K562 (cell line): Measurements from ENCODE around the gene PHF20. TPM values are rescaled to one million over a fixed set of nuclear protein-coding genes. Genes with fewer than 3 reads are reported as not detected.

Experiments
- ATAC-seq: fragments of 200-7000 bp; cut with Tn5 transposase; 3 replicates; pipeline ENCODE4 v1.9.1; 2020; ENCODE audit warnings: moderate library complexity
- BruUV-seq: library from RNA; stranded (reverse); fragments of 400-500 nt; replicated peaks from 2 replicates; lab custom pipeline; 2021; lab: Mats Ljungman, UMichigan
- CTCF ChIA-PET: fragments of 300-600 bp; formaldehyde crosslinking; extraction: SDS; loops from one replicate; lab custom pipeline; 2021; ENCODE audit warnings: low intra/inter-chr PET ratio; lab: Yijun Ruan, JAX
- POLR2A ChIA-PET: fragments of 300-600, 350-650 bp; sonication (Branson Sonifier 250); formaldehyde crosslinking; extraction: SDS; loops from one replicate; lab custom pipeline; 2021; ENCODE audit warnings: antibody characterized with exemption, inconsistent platforms; lab: Yijun Ruan, JAX
- DNase-seq, 4 experiments: peaks; one replicate each; pipeline versions ENCODE4 v3.0.0 to v3.0.0-alpha.2; 2011 to 2018; ENCODE audit warnings: low spot score in 3 of 4, mixed read lengths in 3 of 4; ENCODE audit errors: extremely low read depth in 1 of 4
- FAIRE-seq: peaks from 2 replicates; lab custom pipeline; 2011; peaks lifted over from hg19 to GRCh38; lab: Jason Lieb, UNC
- H2AFZ ChIP-seq: 2 replicates; pipeline ENCODE4 v1.6.0; 2011; ENCODE audit warnings: low read depth, low read length, control low read depth, inconsistent platforms
- H3K27ac ChIP-seq: fragments of 200-600 bp; 3 replicates; pipeline ENCODE4 v1.8.0; 2011; ENCODE audit warnings: low read depth, mild to moderate bottlenecking, control low read depth, inconsistent platforms, low read length, moderate library complexity, mixed read lengths; ENCODE audit errors: extremely low read depth
- H3K27me3 ChIP-seq, 2 experiments: fragments of 300-600 bp in 1 of 2; 2 replicates in 1 of 2; 3 replicates in 1 of 2; pipeline versions ENCODE4 v1.6.0 to v1.8.0; 2011; ENCODE audit warnings: inconsistent platforms in 2 of 2, low read length in 2 of 2, mild to moderate bottlenecking in 1 of 2, mixed read lengths in 1 of 2, moderate library complexity in 1 of 2; ENCODE audit not compliant: control insufficient read depth in 2 of 2, insufficient read depth in 2 of 2
- H3K36me3 ChIP-seq: fragments of 300-600 bp; 3 replicates; pipeline ENCODE4 v1.8.0; 2011; ENCODE audit warnings: mild to moderate bottlenecking, low read length, inconsistent platforms; ENCODE audit not compliant: control insufficient read depth, insufficient read depth
- H3K4me1 ChIP-seq, 2 experiments: fragments of 200-600 bp in 1 of 2; replicated peaks in 1 of 2; 2 replicates in 1 of 2; 3 replicates in 1 of 2; pipeline versions ENCODE4 v1.5.1 to v1.8.0; 2011; ENCODE audit warnings: inconsistent platforms in 2 of 2, low read length in 2 of 2, mild to moderate bottlenecking in 1 of 2, mixed read lengths in 1 of 2, moderate library complexity in 1 of 2; ENCODE audit not compliant: control insufficient read depth in 2 of 2, insufficient read depth in 2 of 2
- H3K4me2 ChIP-seq: 2 replicates; pipeline ENCODE4 v1.6.1; 2011; ENCODE audit warnings: low read length, control low read depth, inconsistent platforms, mixed read lengths; ENCODE audit not compliant: insufficient read depth
- H3K4me3 ChIP-seq: fragments of 200-600 bp; sonication (generic), shearing (Covaris generic); 2 replicates; pipeline ENCODE4 v1.5.1; 2016; ENCODE audit warnings: control low read depth, inconsistent platforms
- H3K79me2 ChIP-seq: fragments of 200-600 bp; 3 replicates; pipeline ENCODE4 v1.8.0; 2011; ENCODE audit warnings: low read length, inconsistent platforms; ENCODE audit not compliant: control insufficient read depth, insufficient read depth
- H3K9ac ChIP-seq, 2 experiments: 2 replicates each; pipeline versions ENCODE4 v1.6.0 to v1.6.1; 2011; ENCODE audit warnings: low read depth in 2 of 2, low read length in 2 of 2, control low read depth in 1 of 2, inconsistent platforms in 1 of 2, mild to moderate bottlenecking in 1 of 2, mixed read lengths in 1 of 2; ENCODE audit not compliant: insufficient read depth in 1 of 2
- H3K9me1 ChIP-seq: one replicate; pipeline ENCODE4 v1.6.0; 2011; ENCODE audit warnings: inconsistent platforms, mild to moderate bottlenecking, low read length, moderate library complexity; ENCODE audit not compliant: control insufficient read depth, insufficient read depth
- H3K9me3 ChIP-seq: replicated peaks from 2 replicates; pipeline ENCODE4 v1.5.1; 2011; ENCODE audit warnings: low read depth, low read length, inconsistent platforms; ENCODE audit not compliant: control insufficient read depth, insufficient read depth
- H4K20me1 ChIP-seq: replicated peaks from 2 replicates; pipeline ENCODE4 v1.6.1; 2011; ENCODE audit warnings: low read length, inconsistent platforms, mixed read lengths; ENCODE audit not compliant: control insufficient read depth, insufficient read depth
- ATF1 ChIP-seq, 2 experiments: fragments of 450-650 bp in 1 of 2; IDR thresholded peaks; 2 replicates each; pipeline ENCODE4 v1.6.1; 2016; ENCODE audit warnings: missing compliant biosample characterization in 1 of 2, missing genetic modification characterization in 1 of 2
- BCL6 ChIP-seq: fragments of 250-450 bp; sonication (Bioruptor Pico); IDR thresholded peaks from 2 replicates; pipeline ENCODE4 v1.4.0; 2020
- BCOR ChIP-seq: fragments of 450-650 bp; IDR thresholded peaks from 2 replicates; pipeline ENCODE4 v1.6.1; 2016
- CAMTA2 ChIP-seq: fragments of 250-450 bp; sonication (Bioruptor Pico); conservative IDR thresholded peaks from 2 replicates; pipeline ENCODE4 v1.5.1; 2022
- EGR1 ChIP-seq: fragments of 450-650 bp; conservative IDR thresholded peaks from 2 replicates; pipeline ENCODE4 v1.6.1; 2017; ENCODE audit warnings: mild to moderate bottlenecking
- JUN ChIP-seq, 2 experiments: sonication (generic) in 1 of 2; formaldehyde crosslinking in 1 of 2; IDR thresholded peaks; 2 replicates each; pipeline versions ENCODE4 v1.6.1 to v1.8.0; 2012 to 2022; ENCODE audit warnings: borderline replicate concordance in 2 of 2, mild to moderate bottlenecking in 2 of 2, improper control_type of control experiment in 1 of 2, low read depth in 1 of 2, low read length in 1 of 2, missing genetic modification reagents in 1 of 2
- KAT8 ChIP-seq: fragments of 450-650 bp; IDR thresholded peaks from 2 replicates; pipeline ENCODE4 v1.6.1; 2016; ENCODE audit warnings: low read depth, mild to moderate bottlenecking
- MAFG ChIP-seq: fragments of 450-650 bp; conservative IDR thresholded peaks from 2 replicates; pipeline ENCODE4 v1.6.1; 2016; ENCODE audit warnings: missing genetic modification characterization, missing compliant biosample characterization
- MCM3 ChIP-seq: fragments of 450-650 bp; IDR thresholded peaks from 2 replicates; pipeline ENCODE4 v1.6.1; 2016
- RBM25 ChIP-seq: fragments of 200-400 bp; formaldehyde crosslinking; IDR thresholded peaks from 2 replicates; pipeline ENCODE4 v1.6.1; 2018; ENCODE audit warnings: low read length, low read depth, moderate library complexity; ENCODE audit not compliant: severe bottlenecking
- SIX5 ChIP-seq, 2 experiments: IDR thresholded peaks; 2 replicates each; pipeline ENCODE4 v1.6.1; 2011; ENCODE audit warnings: low read length in 2 of 2, borderline replicate concordance in 1 of 2, low read depth in 1 of 2, mild to moderate bottlenecking in 1 of 2, moderate library complexity in 1 of 2; ENCODE audit not compliant: insufficient read depth in 1 of 2
- TAF15 ChIP-seq: fragments of 200-400 bp; formaldehyde crosslinking; IDR thresholded peaks from 2 replicates; pipeline ENCODE4 v1.6.1; 2017; ENCODE audit warnings: mild to moderate bottlenecking, low read depth, low read length, moderate library complexity
- ZKSCAN1 ChIP-seq: fragments of 150-350 bp; IDR thresholded peaks from 2 replicates; pipeline ENCODE4 v1.6.1; 2016; ENCODE audit warnings: low read depth, low read length
- ZNF57 ChIP-seq: fragments of 450-650 bp; formaldehyde crosslinking; IDR thresholded peaks from 2 replicates; pipeline ENCODE4 v1.4.0; 2020; ENCODE audit warnings: mild to moderate bottlenecking, moderate library complexity
- WGBS: fragments of 100-300 bp; shearing (Covaris generic); methylation state at CpG from one replicate; pipeline ENCODE4 v1.1.6; 2016; ENCODE audit warnings: low coverage, mixed read lengths; ENCODE audit not compliant: insufficient coverage; ENCODE audit errors: missing lambda C conversion rate; 5-methylcytosine and 5-hydroxymethylcytosine counted together
- in situ Hi-C: fragments of 300-500 bp; cut with MboI; formaldehyde crosslinking; loops from 4 replicates; pipeline ENCODE4 v1.15.0; 2018; ENCODE audit warnings: inconsistent platforms, mixed read lengths
- intact Hi-C: fragments of 100-400 bp; cut with micrococcal nuclease; formaldehyde crosslinking; loops from 2 replicates; pipeline ENCODE4 v1.14.2; 2022
- polyA plus RNA-seq, 8 experiments: library from polyadenylated mRNA; depleted of rRNA in 4 of 8; stranded (reverse) in 5 of 8; unstranded in 3 of 8; fragments of >200 nt; fragmentation: Nextera tagmentation in 2 of 8; fragmentation: Illumina TruSeq in 1 of 8; extraction: Ambion mirVana in 2 of 8; extraction: Trizol in 1 of 8; gene quantifications; 2 replicates each; pipeline versions ENCODE4 v1.2.1 to v1.2.3, GENCODE V29; 2011 to 2014; ENCODE audit warnings: inconsistent platforms in 1 of 8, missing spikeins in 1 of 8
- total RNA-seq, 7 experiments: library from RNA; depleted of rRNA in 6 of 7; stranded (reverse); fragments of >200 nt in 6 of 7; fragmentation: Illumina TruSeq in 2 of 7; extraction: Trizol in 2 of 7; gene quantifications; 2 replicates each; pipeline versions ENCODE4 v1.2.1 to v1.2.3, GENCODE V29; 2011 to 2021; ENCODE audit warnings: low replicate concordance in 1 of 7
- TF ChIP-seq, protein P1 (sequence below): fragments of 150-350 bp; IDR thresholded peaks from 2 replicates; pipeline ENCODE4 v1.6.1; 2014; ENCODE audit warnings: low read depth, mild to moderate bottlenecking, low read length, borderline replicate concordance
- TF ChIP-seq, protein P2 (sequence below): fragments of 450-650 bp; IDR thresholded peaks from 2 replicates; pipeline ENCODE4 v1.7.1; 2018; ENCODE audit warnings: mild to moderate bottlenecking, low read depth; ENCODE audit not compliant: partially characterized antibody

Gene PHF20
- total and polyA plus RNA-seq, 9 of the 15 experiments (the other 6 are each of a cell fraction or from before 2014, with no cell fraction given): 49.9 to 196 (median 70.7) TPM

DNA sequence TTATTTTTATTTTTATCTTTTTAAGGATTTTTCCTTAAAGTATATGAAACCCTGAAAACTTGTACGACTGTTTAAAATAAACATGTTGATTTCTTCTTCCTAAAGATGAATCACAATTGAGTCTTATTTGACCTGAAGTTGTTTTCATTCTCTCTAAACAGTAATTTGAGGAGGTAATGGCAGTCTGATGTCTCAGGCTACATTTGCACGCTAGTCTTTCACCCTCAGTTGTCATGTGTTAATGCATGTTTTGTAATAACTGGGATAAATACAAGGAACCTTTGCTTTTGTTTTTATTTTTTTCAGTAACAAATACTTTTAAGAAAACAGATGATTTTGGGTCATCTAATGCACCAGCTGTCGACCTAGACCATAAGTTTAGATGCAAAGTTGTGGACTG lies 127.2 kb downstream of the PHF20 start:
- WGBS: 80% methylated on average over 3 of the region's 3 CpGs
- no peak for FAIRE-seq
- no peak overlapping the region for H3K27ac ChIP-seq
- BruUV-seq: no TSS peak
- ChIA-PET POLR2A (interaction anchor here (1.1 kb wide), 1 partner anchor 157 kb away, joined by 3 read pairs; the partner anchor contains the start of gene RBM39), CTCF (no interaction called here)
- peaks cover 7% of the 10 kb centered on the region; the same call in 1 of the 3 replicates for H3K79me2 ChIP-seq
- no peaks in the 10 kb centered on the region for H3K9me3 ChIP-seq
- H3K9me1 ChIP-seq: no peaks in the 10 kb centered on the region
- TF ChIP-seq ZKSCAN1: no peak
- no peak for TF ChIP-seq BCOR
- no peak for TF ChIP-seq KAT8
- TF ChIP-seq, protein P1, sequence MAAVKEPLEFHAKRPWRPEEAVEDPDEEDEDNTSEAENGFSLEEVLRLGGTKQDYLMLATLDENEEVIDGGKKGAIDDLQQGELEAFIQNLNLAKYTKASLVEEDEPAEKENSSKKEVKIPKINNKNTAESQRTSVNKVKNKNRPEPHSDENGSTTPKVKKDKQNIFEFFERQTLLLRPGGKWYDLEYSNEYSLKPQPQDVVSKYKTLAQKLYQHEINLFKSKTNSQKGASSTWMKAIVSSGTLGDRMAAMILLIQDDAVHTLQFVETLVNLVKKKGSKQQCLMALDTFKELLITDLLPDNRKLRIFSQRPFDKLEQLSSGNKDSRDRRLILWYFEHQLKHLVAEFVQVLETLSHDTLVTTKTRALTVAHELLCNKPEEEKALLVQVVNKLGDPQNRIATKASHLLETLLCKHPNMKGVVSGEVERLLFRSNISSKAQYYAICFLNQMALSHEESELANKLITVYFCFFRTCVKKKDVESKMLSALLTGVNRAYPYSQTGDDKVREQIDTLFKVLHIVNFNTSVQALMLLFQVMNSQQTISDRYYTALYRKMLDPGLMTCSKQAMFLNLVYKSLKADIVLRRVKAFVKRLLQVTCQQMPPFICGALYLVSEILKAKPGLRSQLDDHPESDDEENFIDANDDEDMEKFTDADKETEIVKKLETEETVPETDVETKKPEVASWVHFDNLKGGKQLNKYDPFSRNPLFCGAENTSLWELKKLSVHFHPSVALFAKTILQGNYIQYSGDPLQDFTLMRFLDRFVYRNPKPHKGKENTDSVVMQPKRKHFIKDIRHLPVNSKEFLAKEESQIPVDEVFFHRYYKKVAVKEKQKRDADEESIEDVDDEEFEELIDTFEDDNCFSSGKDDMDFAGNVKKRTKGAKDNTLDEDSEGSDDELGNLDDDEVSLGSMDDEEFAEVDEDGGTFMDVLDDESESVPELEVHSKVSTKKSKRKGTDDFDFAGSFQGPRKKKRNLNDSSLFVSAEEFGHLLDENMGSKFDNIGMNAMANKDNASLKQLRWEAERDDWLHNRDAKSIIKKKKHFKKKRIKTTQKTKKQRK: no peak
- TF ChIP-seq ATF1 (CRISPR knock-in tag; IDR thresholded peaks at IDR 0.05): no peak
- TF ChIP-seq ATF1 (tag; IDR thresholded peaks at IDR 0.05): no peak
- TF ChIP-seq MAFG (tag): no peak
- TF ChIP-seq MCM3: no peak
- TF ChIP-seq BCL6 (CRISPR knock-in tag): no peak
- TF ChIP-seq, protein P2, sequence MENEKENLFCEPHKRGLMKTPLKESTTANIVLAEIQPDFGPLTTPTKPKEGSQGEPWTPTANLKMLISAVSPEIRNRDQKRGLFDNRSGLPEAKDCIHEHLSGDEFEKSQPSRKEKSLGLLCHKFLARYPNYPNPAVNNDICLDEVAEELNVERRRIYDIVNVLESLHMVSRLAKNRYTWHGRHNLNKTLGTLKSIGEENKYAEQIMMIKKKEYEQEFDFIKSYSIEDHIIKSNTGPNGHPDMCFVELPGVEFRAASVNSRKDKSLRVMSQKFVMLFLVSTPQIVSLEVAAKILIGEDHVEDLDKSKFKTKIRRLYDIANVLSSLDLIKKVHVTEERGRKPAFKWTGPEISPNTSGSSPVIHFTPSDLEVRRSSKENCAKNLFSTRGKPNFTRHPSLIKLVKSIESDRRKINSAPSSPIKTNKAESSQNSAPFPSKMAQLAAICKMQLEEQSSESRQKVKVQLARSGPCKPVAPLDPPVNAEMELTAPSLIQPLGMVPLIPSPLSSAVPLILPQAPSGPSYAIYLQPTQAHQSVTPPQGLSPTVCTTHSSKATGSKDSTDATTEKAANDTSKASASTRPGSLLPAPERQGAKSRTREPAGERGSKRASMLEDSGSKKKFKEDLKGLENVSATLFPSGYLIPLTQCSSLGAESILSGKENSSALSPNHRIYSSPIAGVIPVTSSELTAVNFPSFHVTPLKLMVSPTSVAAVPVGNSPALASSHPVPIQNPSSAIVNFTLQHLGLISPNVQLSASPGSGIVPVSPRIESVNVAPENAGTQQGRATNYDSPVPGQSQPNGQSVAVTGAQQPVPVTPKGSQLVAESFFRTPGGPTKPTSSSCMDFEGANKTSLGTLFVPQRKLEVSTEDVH: no peak
- no peak for TF ChIP-seq ZNF57
- no peak for TF ChIP-seq EGR1
- no peak for TF ChIP-seq TAF15
- no peak for TF ChIP-seq RBM25
- TF ChIP-seq SIX5 (IDR thresholded peaks at IDR 0.05; ENCODE audit: borderline replicate concordance in 1 of 2, insufficient read depth in 1 of 2, low read depth in 1 of 2, low read length in 2 of 2): no peak
- no peak for TF ChIP-seq CAMTA2 (CRISPR knock-in tag)
- no peak for TF ChIP-seq JUN (IDR thresholded peaks at IDR 0.05; ENCODE audit: borderline replicate concordance, low read depth, low read length)
- TF ChIP-seq JUN (CRISPR knock-in tag; IDR thresholded peaks at IDR 0.05; ENCODE audit: borderline replicate concordance): no peak
- peaks cover 13% of the 10 kb centered on the region for H3K36me3 ChIP-seq
- no peak overlapping the region for H3K4me2 ChIP-seq
- no peaks in the 10 kb centered on the region for H3K27me3 ChIP-seq
- no peak for ATAC-seq
- no peak overlapping the region for H2AFZ ChIP-seq
- no peaks in the 10 kb centered on the region for H4K20me1 ChIP-seq
- intact Hi-C loops: no loop called here
- in situ Hi-C loops: no loop called here
- H3K4me3 ChIP-seq: no peak overlapping the region
- no peak overlapping the region for H3K9ac ChIP-seq
- H3K4me1 ChIP-seq: peaks cover 13 to 32% of the 10 kb centered on the region in 2 experiments; a peak in 4 of 5 replicates
- no peak for DNase-seq
